ENCODE results near the gene PCDH9.

DNA sequence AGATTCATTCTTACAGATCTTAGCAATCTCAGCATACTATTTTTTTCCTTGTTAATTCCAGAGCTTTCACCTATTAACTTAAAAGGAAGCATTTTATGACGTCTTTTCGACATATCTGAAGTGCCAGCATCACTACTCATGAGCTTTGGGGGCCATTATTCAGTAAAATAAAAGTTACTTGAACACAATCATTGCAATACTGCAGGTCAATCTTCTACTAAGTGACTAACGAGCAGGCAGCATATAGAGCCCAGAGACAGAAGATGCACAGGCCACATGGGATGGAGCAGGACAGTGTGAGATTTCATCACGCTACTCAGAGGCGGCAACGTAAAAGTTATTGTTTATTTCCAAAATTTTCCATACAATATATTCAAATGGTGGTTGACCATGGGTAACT, 382.6 kb downstream of the PCDH9 start:
- TF ChIP-seq CTCF (IDR thresholded peaks at IDR 0.05 in 8 of 11, conservative IDR thresholded peaks at IDR 0.05 in 3 of 11): no peak
- no peak for TF ChIP-seq POLR2AphosphoS5 (IDR thresholded peaks at IDR 0.05)
- TF ChIP-seq POLR2A (IDR thresholded peaks at IDR 0.05): no peak
